ENCODE measurements around the gene RALGPS2. TPM values are rescaled to one million over a fixed set of nuclear protein-coding genes. Genes with fewer than 3 reads are reported as not detected.

The RALGPS2 gene
- total RNA-seq, 1 experiment from 2014 or later, result 38.0 TPM

- POLR2A ChIA-PET, result no interaction called here
- H3K4me3 Mint-ChIP-seq, result no peak overlapping the region
- no peaks in the 10 kb centered on the region for H3K27me3 Mint-ChIP-seq (ENCODE audit: low read depth)
- H3K36me3 Mint-ChIP-seq, result no peaks in the 10 kb centered on the region
- CTCF ChIA-PET, result interaction anchor here (1.2 to 1.9 kb wide), 3 partner anchors 10 to 175 kb away, joined by 4 to 6 read pairs (median 5); no protein-coding TSS in a partner anchor
- H3K27ac Mint-ChIP-seq, result peak overlapping the region; percentile 21; the same call in 1 of the 2 replicates
- peaks cover 43% of the 10 kb centered on the region for H3K4me1 Mint-ChIP-seq
- DNase-seq (ENCODE audit: low spot score) (no peak), ATAC-seq (no peak)
- H3K9me3 Mint-ChIP-seq, result peaks cover 4% of the 10 kb centered on the region; the same call in 1 of the 2 replicates
- TF ChIP-seq JAZF1 (CRISPR knock-in tag; IDR thresholded peaks at IDR 0.05) (no peak), NR3C1 (CRISPR knock-in tag; conservative IDR thresholded peaks at IDR 0.05; ENCODE audit: low read depth) (no peak), ATF1 (CRISPR knock-in tag; IDR thresholded peaks at IDR 0.05) (no peak), SOX15 (CRISPR knock-in tag; IDR thresholded peaks at IDR 0.05) (no peak), SMAD4 (CRISPR knock-in tag; IDR thresholded peaks at IDR 0.05) (no peak), USF1 (CRISPR knock-in tag; IDR thresholded peaks at IDR 0.05) (no peak), CDX4 (CRISPR knock-in tag; IDR thresholded peaks at IDR 0.05; ENCODE audit: borderline replicate concordance) (no peak), FOXK1 (CRISPR knock-in tag; IDR thresholded peaks at IDR 0.05) (no peak), USF2 (CRISPR knock-in tag; IDR thresholded peaks at IDR 0.05) (no peak), ZNF263 (CRISPR knock-in tag; IDR thresholded peaks at IDR 0.05; ENCODE audit: low read depth) (no peak)
Observed at GRCh38 chr1:178928041-178928440, 203.0 kb downstream of the RALGPS2 start.

GRCh38 chr1:178928976-178929375 is 203.9 kb downstream of the RALGPS2 start:
- peaks cover 4% of the 10 kb centered on the region; the same call in 1 of the 2 replicates for H3K9me3 Mint-ChIP-seq
- DNase-seq (ENCODE audit: low spot score) (no peak), ATAC-seq (peak; percentile 76)
- H3K4me3 Mint-ChIP-seq, result no peak overlapping the region
- ChIA-PET CTCF (interaction anchor here (0.9 to 1.7 kb wide), 6 partner anchors 9 to 897 kb away, joined by 3 to 18 read pairs (median 4); no protein-coding TSS in a partner anchor), POLR2A (interaction anchor here (0.7 kb wide), 1 partner anchor 386 kb away, joined by 4 read pairs; no protein-coding TSS in a partner anchor)
- no peak for TF ChIP-seq GTF2I (CRISPR knock-in tag; conservative IDR thresholded peaks at IDR 0.05)
- no peak for TF ChIP-seq ZNF671 (CRISPR knock-in tag; IDR thresholded peaks at IDR 0.05)
- no peak for TF ChIP-seq FOXP4 (CRISPR knock-in tag; IDR thresholded peaks at IDR 0.05)
- TF ChIP-seq IRF1 (CRISPR knock-in tag; IDR thresholded peaks at IDR 0.05), result no peak
- no peak for TF ChIP-seq ZNF138 (CRISPR knock-in tag; conservative IDR thresholded peaks at IDR 0.05)
- no peak for TF ChIP-seq JAZF1 (CRISPR knock-in tag; IDR thresholded peaks at IDR 0.05)
- TF ChIP-seq E2F4 (CRISPR knock-in tag; IDR thresholded peaks at IDR 0.05; ENCODE audit: borderline replicate concordance, low read depth), result no peak
- no peak for TF ChIP-seq ZMAT4 (CRISPR knock-in tag; IDR thresholded peaks at IDR 0.05)
- no peak for TF ChIP-seq ESRRA (CRISPR knock-in tag; IDR thresholded peaks at IDR 0.05; ENCODE audit: borderline replicate concordance)
- no peak for TF ChIP-seq FOXP1 (CRISPR knock-in tag; IDR thresholded peaks at IDR 0.05; ENCODE audit: borderline replicate concordance)
- TF ChIP-seq ZNF512 (CRISPR knock-in tag; IDR thresholded peaks at IDR 0.05; ENCODE audit: borderline replicate concordance), result no peak
- 0 out of 2 replicates have a peak overlapping the region, but pooled peaks have one; percentile 1 for H3K27ac Mint-ChIP-seq
- no peaks in the 10 kb centered on the region for H3K27me3 Mint-ChIP-seq (ENCODE audit: low read depth)
- no peaks in the 10 kb centered on the region for H3K36me3 Mint-ChIP-seq
- H3K4me1 Mint-ChIP-seq, result peaks cover 43% of the 10 kb centered on the region

Measured in WTC11 (cell line).